ENCODE results near the gene TP53I11. TPM values are rescaled to one million over a fixed set of nuclear protein-coding genes. Genes with fewer than 3 reads are reported as not detected.
A peak's percentile ranks its signal among the peaks of the same experiment; 100 is the strongest.

The TP53I11 gene
- total RNA-seq, 1 donor from 2014 or later = 149 TPM

GRCh38 chr11:44959064-44959463, 8.4 kb upstream of the TP53I11 start:
- DNase-seq (ENCODE audit: low spot score) = no peak
- peaks cover 5% of the 10 kb centered on the region for H3K27me3 Mint-ChIP-seq (ENCODE audit: unreplicated experiment)
- peaks cover 31% of the 10 kb centered on the region for H3K4me1 Mint-ChIP-seq (ENCODE audit: unreplicated experiment)
- no peak for TF ChIP-seq CTCF (IDR thresholded peaks at IDR 0.05; ENCODE audit: unreplicated experiment)
- H3K9me3 Mint-ChIP-seq (ENCODE audit: unreplicated experiment) = no peaks in the 10 kb centered on the region
- H3K27ac Mint-ChIP-seq (ENCODE audit: unreplicated experiment) = peak overlapping the region; percentile 6
- no peaks in the 10 kb centered on the region for H3K36me3 Mint-ChIP-seq (ENCODE audit: low read depth, unreplicated experiment)
- H3K4me3 Mint-ChIP-seq (ENCODE audit: unreplicated experiment) = no peak overlapping the region

GRCh38 chr11:44957776-44958564, 7.3 kb upstream of the TP53I11 start:
- no peaks in the 10 kb centered on the region for H3K9me3 Mint-ChIP-seq (ENCODE audit: unreplicated experiment)
- peaks cover 36% of the 10 kb centered on the region for H3K4me1 Mint-ChIP-seq (ENCODE audit: unreplicated experiment)
- no peaks in the 10 kb centered on the region for H3K36me3 Mint-ChIP-seq (ENCODE audit: low read depth, unreplicated experiment)
- DNase-seq (ENCODE audit: low spot score) = no peak
- peaks cover 5% of the 10 kb centered on the region for H3K27me3 Mint-ChIP-seq (ENCODE audit: unreplicated experiment)
- TF ChIP-seq CTCF (IDR thresholded peaks at IDR 0.05; ENCODE audit: unreplicated experiment) = no peak
- no peak overlapping the region for H3K27ac Mint-ChIP-seq (ENCODE audit: unreplicated experiment)
- H3K4me3 Mint-ChIP-seq (ENCODE audit: unreplicated experiment) = no peak overlapping the region

GRCh38 chr11:44957040-44957515, 6.4 kb upstream of the TP53I11 start:
- no peaks in the 10 kb centered on the region for H3K9me3 Mint-ChIP-seq (ENCODE audit: unreplicated experiment)
- TF ChIP-seq CTCF (IDR thresholded peaks at IDR 0.05; ENCODE audit: unreplicated experiment) = no peak
- H3K4me3 Mint-ChIP-seq (ENCODE audit: unreplicated experiment) = no peak overlapping the region
- no peak overlapping the region for H3K27ac Mint-ChIP-seq (ENCODE audit: unreplicated experiment)
- H3K4me1 Mint-ChIP-seq (ENCODE audit: unreplicated experiment) = peaks cover 36% of the 10 kb centered on the region
- DNase-seq (ENCODE audit: low spot score) = no peak
- H3K27me3 Mint-ChIP-seq (ENCODE audit: unreplicated experiment) = peaks cover 5% of the 10 kb centered on the region
- no peaks in the 10 kb centered on the region for H3K36me3 Mint-ChIP-seq (ENCODE audit: low read depth, unreplicated experiment)

DNA sequence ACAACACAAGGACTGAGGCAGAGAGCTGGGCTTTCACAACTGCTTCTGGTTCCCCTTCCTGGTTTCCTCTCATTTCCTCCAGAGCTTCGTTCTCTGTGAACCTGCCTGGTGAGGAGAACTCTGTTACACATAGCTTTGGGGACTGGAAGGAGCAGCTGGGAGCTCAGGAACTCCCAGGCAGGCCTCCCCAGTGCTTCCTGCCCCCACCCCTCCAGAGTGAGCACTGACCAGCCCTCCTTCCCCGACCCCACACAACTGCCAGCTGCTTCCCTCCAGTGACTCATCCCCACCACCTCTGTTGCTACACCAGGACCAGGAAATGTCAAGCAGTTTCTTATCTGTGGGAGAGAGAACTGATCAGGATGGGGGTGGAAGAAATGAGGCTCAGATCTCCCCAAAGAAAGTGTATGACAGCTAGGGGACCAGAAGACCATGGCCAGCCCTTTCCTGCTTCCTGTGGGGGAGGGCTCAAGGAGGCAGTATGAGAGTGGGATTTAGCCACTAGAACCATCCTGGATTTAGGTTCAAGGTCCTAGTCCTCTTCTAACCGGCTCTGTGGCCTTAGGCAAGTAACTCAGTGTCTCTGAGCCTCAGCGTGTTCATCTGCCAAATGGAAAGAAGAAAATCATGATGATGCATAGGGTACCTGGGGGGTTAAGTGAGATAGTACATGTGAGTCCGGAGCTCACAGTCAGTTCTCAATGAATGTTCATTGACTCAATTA, 4.5 kb upstream of the TP53I11 start:
- Mint-ChIP-seq H3K4me1 (ENCODE audit: unreplicated experiment) (peaks cover 41% of the 10 kb centered on the region), H3K36me3 (ENCODE audit: low read depth, unreplicated experiment) (no peaks in the 10 kb centered on the region), H3K4me3 (ENCODE audit: unreplicated experiment) (peak overlapping the region; percentile 29), H3K27me3 (ENCODE audit: unreplicated experiment) (peaks cover 11% of the 10 kb centered on the region), H3K27ac (ENCODE audit: unreplicated experiment) (peak overlapping the region; percentile 79), H3K9me3 (ENCODE audit: unreplicated experiment) (no peaks in the 10 kb centered on the region)
- peak; percentile 71 for DNase-seq (ENCODE audit: low spot score)
- TF ChIP-seq CTCF (IDR thresholded peaks at IDR 0.05; ENCODE audit: unreplicated experiment) = no peak
